Gastroesophageal sphincter (tissue), 4 donors: ENCODE data around the gene ANKRD13D. TPM values are rescaled to one million over a fixed set of nuclear protein-coding genes. Genes with fewer than 3 reads are reported as not detected.
A peak's percentile ranks its signal among the peaks of the same experiment; 100 is the strongest.

Experiments
- ATAC-seq: fragments of 150-250 bp; one replicate; pipeline ENCODE4 v1.9.1; 2016; ENCODE audit warnings: mild to moderate bottlenecking, moderate library complexity
- H3K27ac ChIP-seq, 4 donors: fragments of 200-600 bp; sonication (generic) in 3 of 4; 1 replicate in 3 of 4; 2 replicates in 1 of 4; pipeline ENCODE4 v1.5.1; 2016 to 2019
- H3K27me3 ChIP-seq: fragments of 200-600 bp; sonication (generic); one replicate; pipeline ENCODE4 v1.5.1; 2019
- H3K36me3 ChIP-seq, 2 donors: fragments of 200-600 bp; sonication (generic); one replicate each; pipeline ENCODE4 v1.5.1; 2019; ENCODE audit warnings: control low read depth in 1 of 2
- H3K4me1 ChIP-seq, 3 donors: fragments of 200-600 bp; sonication (generic); 1 replicate in 2 of 3; 2 replicates in 1 of 3; pipeline ENCODE4 v1.5.1; 2016 to 2019; ENCODE audit warnings: control low read depth in 2 of 3
- H3K4me3 ChIP-seq, 2 donors: fragments of 200-600 bp; sonication (generic); one replicate each; pipeline ENCODE4 v1.5.1; 2019; ENCODE audit warnings: mild to moderate bottlenecking in 1 of 2, moderate library complexity in 1 of 2
- H3K9me3 ChIP-seq, 3 donors: fragments of 200-600 bp; sonication (generic); one replicate each; pipeline ENCODE4 v1.5.1; 2017 to 2019; ENCODE audit warnings: control low read depth in 2 of 3
- CTCF ChIP-seq, 4 experiments: fragments of 200-600 bp in 2 of 4; fragments of 450-650 bp in 2 of 4; sonication (generic) in 1 of 4; IDR thresholded peaks; one replicate each; pipeline ENCODE4 v1.5.1; 2017 to 2019; ENCODE audit warnings: antibody characterized with exemption in 4 of 4, mild to moderate bottlenecking in 2 of 4, moderate library complexity in 2 of 4
- EP300 ChIP-seq: sonication (generic); formaldehyde crosslinking; IDR thresholded peaks from one replicate; pipeline ENCODE4 v1.6.1; 2017; ENCODE audit warnings: antibody characterized with exemption, mild to moderate bottlenecking
- POLR2A ChIP-seq, 2 donors: fragments of 450-650 bp; IDR thresholded peaks; one replicate each; pipeline ENCODE4 v1.6.1; 2017; ENCODE audit warnings: antibody characterized with exemption in 2 of 2, mild to moderate bottlenecking in 2 of 2, moderate library complexity in 1 of 2
- POLR2AphosphoS5 ChIP-seq: sonication (generic); formaldehyde crosslinking; IDR thresholded peaks from one replicate; pipeline ENCODE4 v1.6.1; 2017; ENCODE audit warnings: antibody characterized with exemption
- WGBS, 2 donors: methylation state at CpG; one replicate each; pipeline ENCODE4 v1.1.5; 2018; ENCODE audit warnings: low coverage in 1 of 2; 5-methylcytosine and 5-hydroxymethylcytosine counted together
- total RNA-seq, 4 donors: library from RNA; depleted of rRNA; stranded (reverse); fragments of >200 nt; gene quantifications; one replicate each; pipeline ENCODE4 v1.1.0, GENCODE V29; 2016

The ANKRD13D gene
- total RNA-seq, 4 donors from 2014 or later: 25.6 to 61.6 (median 32.3) TPM

GRCh38 chr11:67344264-67344663 lies 55.2 kb downstream of the ANKRD13D start:
- H3K36me3 ChIP-seq: no peaks in the 10 kb centered on the region
- WGBS, 2 donors: 83 to 100% methylated on average over 1 to 3 of the region's 4 CpGs
- no peak overlapping the region for H3K27ac ChIP-seq
- H3K4me1 ChIP-seq: no peaks in the 10 kb centered on the region
- H3K4me3 ChIP-seq: no peak overlapping the region
- TF ChIP-seq POLR2A (IDR thresholded peaks at IDR 0.05): no peak
- no peak for TF ChIP-seq CTCF (IDR thresholded peaks at IDR 0.05)
- TF ChIP-seq POLR2AphosphoS5: no peak
- no peak for TF ChIP-seq EP300
- H3K27me3 ChIP-seq: no peaks in the 10 kb centered on the region
- ATAC-seq: no peak
- no peaks in the 10 kb centered on the region for H3K9me3 ChIP-seq

DNA sequence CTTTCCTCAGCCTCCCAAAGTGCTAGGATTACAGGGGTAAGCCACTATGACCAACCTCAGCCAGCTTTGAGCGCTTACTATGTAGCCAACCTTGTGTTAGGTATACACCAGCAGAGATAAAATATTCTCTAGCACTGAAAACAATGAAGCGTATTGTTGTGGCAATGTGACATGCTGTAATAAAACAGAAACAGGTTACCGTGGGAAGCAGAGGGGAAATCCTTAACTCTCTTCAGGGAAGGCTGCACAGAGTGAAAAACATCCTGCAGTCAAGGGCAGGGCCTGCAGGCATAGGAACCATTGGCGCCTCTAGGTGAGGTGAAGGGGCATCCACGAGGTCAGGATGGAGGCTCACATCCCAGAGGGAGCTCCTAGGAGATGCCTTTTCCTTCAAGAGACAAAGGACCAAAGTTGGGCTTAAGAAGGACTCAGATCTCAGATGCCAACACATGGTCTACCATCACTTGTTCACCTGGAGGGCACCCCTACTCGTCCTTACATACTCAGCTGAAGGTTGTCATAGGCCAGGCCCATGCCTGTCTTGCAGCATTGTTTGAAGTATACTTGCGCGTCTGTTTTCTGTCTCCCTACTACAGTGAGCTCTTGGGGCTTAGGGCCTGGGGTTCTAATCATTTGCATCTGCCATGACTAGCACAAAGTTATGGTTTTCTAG lies 56.3 kb downstream of the ANKRD13D start:
- Histone ChIP-seq H3K27me3 (no peaks in the 10 kb centered on the region), H3K4me3 (no peak overlapping the region), H3K9me3 (no peaks in the 10 kb centered on the region), H3K27ac (no peak overlapping the region), H3K4me1 (no peaks in the 10 kb centered on the region), H3K36me3 (no peaks in the 10 kb centered on the region)
- ATAC-seq: no peak
- TF ChIP-seq POLR2AphosphoS5 (no peak), POLR2A (IDR thresholded peaks at IDR 0.05) (no peak), EP300 (no peak), CTCF (IDR thresholded peaks at IDR 0.05) (no peak)
- 69 to 78% methylated on average over 5 to 8 of the region's 8 CpGs for WGBS, 2 donors

DNA sequence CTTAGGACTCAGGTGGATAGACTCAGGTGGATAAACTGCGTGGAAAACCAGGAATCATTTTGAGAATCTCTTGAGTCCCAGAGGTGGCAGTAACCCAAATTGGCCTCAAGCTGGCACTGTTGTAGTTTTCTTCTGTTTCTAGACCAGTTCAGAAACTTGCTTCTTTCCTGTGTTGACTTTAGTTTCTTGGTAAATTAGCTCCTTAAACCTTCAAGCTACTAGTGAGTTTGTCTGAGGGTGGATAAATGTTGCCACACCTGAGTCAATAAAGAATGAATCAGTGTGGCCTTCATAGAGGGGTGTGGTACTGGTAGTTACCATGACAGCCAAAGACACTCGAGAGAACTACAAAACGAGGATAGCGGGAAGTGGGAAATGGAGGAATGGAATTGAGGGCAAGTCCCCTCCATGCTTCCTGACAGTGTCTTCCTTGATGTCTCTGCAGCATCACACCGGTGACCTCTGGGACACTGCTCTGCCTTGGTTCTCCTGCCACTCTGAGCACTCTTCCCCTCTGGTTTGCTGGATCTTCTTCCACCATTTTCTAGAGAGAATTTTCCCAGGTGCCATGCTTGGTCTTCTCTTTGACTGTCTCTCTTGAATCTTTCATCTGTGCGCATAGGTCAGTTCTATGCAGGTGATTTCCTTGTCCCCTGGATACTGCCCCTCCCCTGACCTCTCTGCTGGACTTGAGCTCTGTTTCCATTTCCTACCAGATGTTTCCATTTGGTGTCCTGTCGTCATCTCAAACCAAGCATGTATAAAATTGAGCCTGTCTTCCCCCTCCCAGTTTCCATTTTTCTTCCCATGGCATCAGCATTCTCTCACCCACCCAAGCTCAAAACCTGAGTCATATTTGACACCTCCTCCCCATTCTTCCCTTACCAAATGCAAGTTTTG lies 57.1 kb downstream of the ANKRD13D start:
- no peak for ATAC-seq
- H3K27me3 ChIP-seq: no peaks in the 10 kb centered on the region
- H3K9me3 ChIP-seq: no peaks in the 10 kb centered on the region
- H3K4me3 ChIP-seq: no peak overlapping the region
- H3K36me3 ChIP-seq: no peaks in the 10 kb centered on the region
- H3K27ac ChIP-seq: no peak overlapping the region
- peaks cover 0 to 7% (median 4%) of the 10 kb centered on the region in 3 donors for H3K4me1 ChIP-seq
- no peak for TF ChIP-seq EP300
- TF ChIP-seq CTCF (IDR thresholded peaks at IDR 0.05): peak in 2 of 4 experiments; percentile 36
- WGBS, 2 donors: 68% methylated on average over 7 of the region's 7 CpGs

GRCh38 chr11:67347964-67348749 lies 59.1 kb downstream of the ANKRD13D start:
- ATAC-seq: no peak
- Histone ChIP-seq H3K27ac (no peak overlapping the region), H3K27me3 (no peaks in the 10 kb centered on the region), H3K4me3 (no peak overlapping the region), H3K9me3 (no peaks in the 10 kb centered on the region), H3K36me3 (no peaks in the 10 kb centered on the region), H3K4me1 (peaks cover 0 to 26% (median 18%) of the 10 kb centered on the region in 3 donors)
- 76 to 82% methylated on average over 5 to 9 of the region's 11 CpGs for WGBS, 2 donors
- TF ChIP-seq POLR2A (IDR thresholded peaks at IDR 0.05): no peak
- TF ChIP-seq CTCF (IDR thresholded peaks at IDR 0.05): no peak
- no peak for TF ChIP-seq EP300
- no peak for TF ChIP-seq POLR2AphosphoS5
